Endothelial cell (in vitro differentiated cells): ENCODE results near the gene MAK. TPM values are rescaled to one million over a fixed set of nuclear protein-coding genes. Genes with fewer than 3 reads are reported as not detected.
"Not testable (repeated sequence)": the region's sequence is repeated elsewhere in the genome, so short reads cannot be mapped to it uniquely, and the experiment has no call there.

Experiments used
- DNase-seq: peaks from one replicate; pipeline ENCODE4 v3.0.0; 2021; ENCODE audit warnings: low spot score
- H3K27ac Mint-ChIP-seq: one replicate; pipeline ENCODE4 v1.8.0; 2021; ENCODE audit warnings: mixed read lengths, inconsistent platforms; ENCODE audit not compliant: unreplicated experiment
- H3K27me3 Mint-ChIP-seq: one replicate; pipeline ENCODE4 v1.8.0; 2021; ENCODE audit warnings: mild to moderate bottlenecking, moderate library complexity, mixed read lengths, inconsistent platforms; ENCODE audit not compliant: unreplicated experiment
- H3K36me3 Mint-ChIP-seq: one replicate; pipeline ENCODE4 v1.8.0; 2021; ENCODE audit warnings: mild to moderate bottlenecking, low read depth, mixed read lengths, inconsistent platforms; ENCODE audit not compliant: unreplicated experiment
- H3K4me1 Mint-ChIP-seq: one replicate; pipeline ENCODE4 v1.8.0; 2021; ENCODE audit warnings: mild to moderate bottlenecking, mixed read lengths, inconsistent platforms; ENCODE audit not compliant: unreplicated experiment
- H3K4me3 Mint-ChIP-seq: one replicate; pipeline ENCODE4 v1.8.0; 2021; ENCODE audit warnings: mild to moderate bottlenecking, mixed read lengths, inconsistent platforms; ENCODE audit not compliant: unreplicated experiment
- H3K9me3 Mint-ChIP-seq: one replicate; pipeline ENCODE4 v1.8.0; 2021; ENCODE audit warnings: mixed read lengths, inconsistent platforms; ENCODE audit not compliant: unreplicated experiment
- long read RNA-seq: library from polyadenylated mRNA; unstranded; transcript quantifications from one replicate; pipeline ENCODE4 v2.0.0, GENCODE V29; 2020; ENCODE audit not compliant: unreplicated experiment
- total RNA-seq: library from RNA; stranded (reverse); fragmentation: NEBNext Ultra II Directional; extraction: Animal tissue kit (Norgen Biotek cat#: 25700); gene quantifications from one replicate; pipeline ENCODE4 v1.2.1, GENCODE V29; 2021; ENCODE audit not compliant: unreplicated experiment
- TF ChIP-seq, protein P1 (sequence below): fragments of 200-600 bp; sonication (generic); IDR thresholded peaks from one replicate; pipeline ENCODE4 v1.5.0; 2021; ENCODE audit warnings: antibody characterized with exemption; ENCODE audit not compliant: unreplicated experiment

MAK gene, protein sequence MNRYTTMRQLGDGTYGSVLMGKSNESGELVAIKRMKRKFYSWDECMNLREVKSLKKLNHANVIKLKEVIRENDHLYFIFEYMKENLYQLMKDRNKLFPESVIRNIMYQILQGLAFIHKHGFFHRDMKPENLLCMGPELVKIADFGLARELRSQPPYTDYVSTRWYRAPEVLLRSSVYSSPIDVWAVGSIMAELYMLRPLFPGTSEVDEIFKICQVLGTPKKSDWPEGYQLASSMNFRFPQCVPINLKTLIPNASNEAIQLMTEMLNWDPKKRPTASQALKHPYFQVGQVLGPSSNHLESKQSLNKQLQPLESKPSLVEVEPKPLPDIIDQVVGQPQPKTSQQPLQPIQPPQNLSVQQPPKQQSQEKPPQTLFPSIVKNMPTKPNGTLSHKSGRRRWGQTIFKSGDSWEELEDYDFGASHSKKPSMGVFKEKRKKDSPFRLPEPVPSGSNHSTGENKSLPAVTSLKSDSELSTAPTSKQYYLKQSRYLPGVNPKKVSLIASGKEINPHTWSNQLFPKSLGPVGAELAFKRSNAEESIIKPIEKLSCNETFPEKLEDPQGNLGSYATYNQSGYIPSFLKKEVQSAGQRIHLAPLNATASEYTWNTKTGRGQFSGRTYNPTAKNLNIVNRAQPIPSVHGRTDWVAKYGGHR
- total RNA-seq, result not detected
- long read RNA-seq, result 0 reads

DNA sequence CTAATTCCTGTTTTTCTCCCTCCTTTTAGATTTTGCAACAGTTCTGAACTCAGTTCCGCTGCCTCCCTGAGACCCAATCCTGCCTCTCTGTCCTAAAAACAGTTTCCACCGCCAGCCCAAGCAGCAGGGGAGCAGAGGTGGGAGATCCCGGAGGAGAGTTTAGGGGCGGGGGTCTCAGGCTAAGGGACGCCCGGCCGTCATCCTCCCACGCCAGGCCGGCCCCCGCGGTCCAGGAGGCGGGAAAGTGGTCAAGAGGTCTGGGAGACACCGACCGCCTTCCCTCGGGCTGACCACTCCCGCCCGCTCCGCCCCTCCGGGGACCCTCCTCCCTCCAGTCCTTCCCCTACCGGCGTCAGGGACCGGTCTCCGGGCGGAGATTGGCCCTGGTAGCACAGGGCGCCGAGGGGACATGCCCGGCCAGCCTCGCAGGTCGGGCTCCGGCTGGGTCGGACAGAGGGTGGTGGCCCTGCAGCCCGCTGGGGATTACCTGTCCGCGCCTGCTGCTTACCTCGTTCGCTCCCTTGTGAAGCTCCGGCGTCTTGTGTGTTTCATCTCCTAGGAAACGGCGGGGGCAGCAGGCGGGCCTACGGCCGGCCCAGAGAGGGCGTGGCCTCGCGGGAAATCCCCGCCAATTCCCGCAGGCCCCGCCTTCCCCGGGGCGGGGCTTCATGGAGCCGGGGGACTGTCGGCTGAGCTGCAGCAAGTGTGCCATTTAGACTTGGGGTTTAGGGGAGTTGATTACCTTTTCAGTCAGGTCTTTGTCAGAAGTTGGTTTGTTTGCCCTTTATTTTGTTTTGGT, at the start of gene MAK:
Gene MAK (minus strand): TSS at position 545 of the 799 bp plus-strand sequence. CDS start 7,891 bp downstream, outside the sequence.
- H3K36me3 Mint-ChIP-seq, result no peaks in the 10 kb centered on the region
- TF ChIP-seq, protein P1, sequence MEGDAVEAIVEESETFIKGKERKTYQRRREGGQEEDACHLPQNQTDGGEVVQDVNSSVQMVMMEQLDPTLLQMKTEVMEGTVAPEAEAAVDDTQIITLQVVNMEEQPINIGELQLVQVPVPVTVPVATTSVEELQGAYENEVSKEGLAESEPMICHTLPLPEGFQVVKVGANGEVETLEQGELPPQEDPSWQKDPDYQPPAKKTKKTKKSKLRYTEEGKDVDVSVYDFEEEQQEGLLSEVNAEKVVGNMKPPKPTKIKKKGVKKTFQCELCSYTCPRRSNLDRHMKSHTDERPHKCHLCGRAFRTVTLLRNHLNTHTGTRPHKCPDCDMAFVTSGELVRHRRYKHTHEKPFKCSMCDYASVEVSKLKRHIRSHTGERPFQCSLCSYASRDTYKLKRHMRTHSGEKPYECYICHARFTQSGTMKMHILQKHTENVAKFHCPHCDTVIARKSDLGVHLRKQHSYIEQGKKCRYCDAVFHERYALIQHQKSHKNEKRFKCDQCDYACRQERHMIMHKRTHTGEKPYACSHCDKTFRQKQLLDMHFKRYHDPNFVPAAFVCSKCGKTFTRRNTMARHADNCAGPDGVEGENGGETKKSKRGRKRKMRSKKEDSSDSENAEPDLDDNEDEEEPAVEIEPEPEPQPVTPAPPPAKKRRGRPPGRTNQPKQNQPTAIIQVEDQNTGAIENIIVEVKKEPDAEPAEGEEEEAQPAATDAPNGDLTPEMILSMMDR, result no peak
- peaks cover 7% of the 10 kb centered on the region for H3K27me3 Mint-ChIP-seq
- H3K27ac Mint-ChIP-seq, result peak within 1 kb of the TSS; percentile 89
- peak; percentile 89 for DNase-seq
- no peaks in the 10 kb centered on the region for H3K9me3 Mint-ChIP-seq
- peak within 1 kb of the TSS; percentile 91 for H3K4me3 Mint-ChIP-seq
- H3K4me1 Mint-ChIP-seq, result peaks cover 2% of the 10 kb centered on the region

DNA sequence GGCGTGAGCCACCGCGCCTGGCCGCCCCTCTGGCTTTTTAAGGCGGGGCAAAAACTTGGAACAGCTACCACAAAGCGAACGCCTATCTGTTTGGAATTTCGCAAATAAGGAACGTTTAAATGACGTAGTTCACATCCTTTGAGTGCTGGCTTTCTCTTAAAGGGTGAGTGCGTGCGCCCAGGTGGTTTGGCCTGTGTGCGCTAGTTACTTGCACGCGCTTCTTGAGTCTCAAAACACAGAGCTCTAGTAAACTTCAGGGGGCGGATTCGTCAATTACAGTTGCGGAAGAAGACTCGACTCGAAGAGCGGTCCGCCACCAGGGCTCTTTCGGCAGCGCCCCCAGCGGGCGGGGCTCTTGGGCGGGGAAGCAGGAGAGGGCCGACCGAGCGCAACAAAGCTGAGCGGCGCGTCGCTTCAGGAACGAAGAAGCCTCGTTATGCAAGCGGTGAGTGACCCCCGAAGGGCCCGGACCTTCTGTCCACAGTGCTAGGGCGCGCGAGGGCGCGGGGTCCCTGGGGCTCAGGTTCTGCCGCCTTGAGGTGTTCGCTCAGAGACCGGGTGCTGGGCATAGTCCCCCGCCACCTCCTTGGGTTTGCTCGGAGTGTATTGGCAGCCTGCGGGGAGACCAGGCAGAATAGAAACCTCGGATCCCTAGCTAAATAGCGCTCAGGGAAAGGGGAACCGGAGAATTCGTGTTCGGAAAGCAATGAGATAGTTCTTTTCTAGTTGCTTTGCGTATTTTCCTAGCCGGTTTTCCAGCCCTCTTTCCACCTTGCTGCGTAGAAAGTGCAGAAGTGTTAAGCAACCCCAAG, 48.6 kb upstream of the MAK start, which contains the start of gene SYCP2L:
Gene SYCP2L (plus strand): TSS at position 362 of the 812 bp plus-strand sequence. CDS start 75 bp downstream, at position 437.
- peak; percentile 77 for DNase-seq
- Mint-ChIP-seq H3K4me3 (peak within 1 kb of the TSS; percentile 96), H3K4me1 (peaks cover 6% of the 10 kb centered on the region), H3K36me3 (no peaks in the 10 kb centered on the region), H3K9me3 (no peaks in the 10 kb centered on the region), H3K27ac (peak within 1 kb of the TSS; percentile 91), H3K27me3 (peaks cover 8% of the 10 kb centered on the region)
- TF ChIP-seq, protein P1, result peak; percentile 52

DNA sequence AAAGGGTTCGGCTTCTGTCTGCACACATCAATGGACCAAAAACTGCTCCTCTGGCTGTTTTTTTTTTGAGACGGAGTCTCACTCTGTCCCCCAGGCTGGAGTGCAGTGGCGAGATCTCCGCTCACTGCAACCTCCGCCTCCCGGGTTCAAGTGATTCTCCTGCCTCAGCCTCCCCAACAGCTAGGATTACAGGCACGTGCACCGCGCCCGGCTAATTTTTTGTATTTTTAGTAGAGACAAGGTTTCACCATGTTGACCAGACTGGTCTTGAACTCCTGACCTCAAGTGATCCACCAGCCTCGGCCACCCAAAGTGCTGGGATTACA, 48.0 kb upstream of the MAK start:
- not testable (repeated sequence) for H3K27me3 Mint-ChIP-seq, DNase-seq, H3K9me3 Mint-ChIP-seq, H3K36me3 Mint-ChIP-seq
- Mint-ChIP-seq H3K4me3 (peak overlapping the region; percentile 96), H3K27ac (peak overlapping the region; percentile 91), H3K4me1 (peaks cover 10% of the 10 kb centered on the region)

DNA sequence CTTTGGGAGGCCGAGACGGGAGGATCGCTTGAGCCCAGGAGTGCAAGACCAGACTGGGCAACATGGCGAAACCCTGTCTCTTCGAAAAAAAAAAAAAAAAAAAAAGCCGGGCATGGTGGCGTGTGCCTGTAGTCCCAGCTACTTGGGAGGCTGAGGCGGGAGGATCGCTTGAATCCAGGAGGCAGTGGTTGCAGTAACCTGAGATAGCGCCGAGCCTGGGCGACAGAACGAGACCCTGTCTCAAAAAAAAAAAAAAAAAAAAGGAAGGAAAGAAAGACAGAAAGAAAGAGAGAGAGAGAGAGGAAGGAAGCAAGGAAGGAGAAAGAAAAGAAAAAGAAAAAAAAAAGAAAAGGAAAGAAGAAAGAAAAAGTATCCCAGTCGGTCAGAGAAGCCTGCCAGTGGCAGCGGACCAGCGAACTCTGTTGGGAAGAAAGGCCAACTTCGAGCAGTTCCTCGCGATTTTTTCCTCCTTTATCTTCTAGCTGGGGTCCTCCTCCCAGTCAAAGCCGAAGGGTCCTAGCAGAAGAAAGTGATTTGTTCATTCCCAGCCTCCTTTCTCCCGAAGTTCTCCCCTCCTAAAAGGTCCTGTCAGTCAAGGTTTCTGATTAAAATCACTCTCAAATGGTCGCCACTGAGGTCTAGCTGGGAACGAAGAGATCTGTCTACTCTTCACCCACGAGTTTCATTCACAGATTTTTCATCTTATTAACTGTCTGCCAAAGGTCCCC, 46.1 kb upstream of the MAK start:
- Mint-ChIP-seq H3K27me3 (peaks cover 19% of the 10 kb centered on the region), H3K27ac (no peak overlapping the region), H3K4me1 (peaks cover 11% of the 10 kb centered on the region), H3K36me3 (no peaks in the 10 kb centered on the region), H3K9me3 (no peaks in the 10 kb centered on the region), H3K4me3 (no peak overlapping the region)
- TF ChIP-seq, protein P1, result no peak
- no peak for DNase-seq
